Measurements from ENCODE around the gene GID8. TPM values are rescaled to one million over a fixed set of nuclear protein-coding genes. Genes with fewer than 3 reads are reported as not detected.

Gene GID8
- polyA plus RNA-seq, 2 of the 4 experiments (the other 2 are of a cell fraction), result 19.2 to 24.5 TPM

DNA sequence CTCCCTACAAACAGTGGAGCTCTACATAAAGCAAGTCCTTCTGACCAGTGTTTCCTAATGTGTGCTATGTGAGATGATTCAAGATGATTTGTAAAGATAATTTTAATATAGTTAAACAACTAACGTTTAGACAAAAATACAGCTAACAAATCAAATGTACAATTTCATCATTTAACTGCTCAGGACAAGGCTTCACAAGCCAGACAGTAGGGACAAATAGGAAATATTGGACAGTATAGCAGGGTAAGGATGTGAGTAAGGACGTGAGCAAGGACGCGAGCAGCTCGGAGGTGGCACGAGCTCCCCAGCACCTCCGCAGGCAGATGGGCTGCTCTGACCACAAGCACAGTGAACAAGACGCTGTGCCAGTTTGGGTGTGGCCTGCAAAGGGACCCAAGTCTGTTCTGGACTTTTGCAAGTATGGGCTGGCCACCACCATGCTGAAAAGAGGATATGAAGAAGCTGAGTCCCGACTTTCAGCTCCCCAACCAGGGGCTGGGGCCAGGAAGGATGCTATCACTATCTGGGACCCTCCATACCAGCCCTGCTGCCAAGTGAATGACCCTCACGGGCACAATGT lies 26.2 kb upstream of the GID8 start:
- H3K4me3 ChIP-seq, result no peak overlapping the region
- TF ChIP-seq KDM5A (IDR thresholded peaks at IDR 0.05) (no peak), ESRRA (IDR thresholded peaks at IDR 0.05; ENCODE audit: borderline replicate concordance, low read length) (no peak), SREBF2 (IDR thresholded peaks at IDR 0.05) (no peak), TP53 (CRISPR knock-in tag; IDR thresholded peaks at IDR 0.05) (no peak), RARB (CRISPR knock-in tag; IDR thresholded peaks at IDR 0.05) (no peak), GATA3 (IDR thresholded peaks at IDR 0.05; ENCODE audit: borderline replicate concordance) (no peak), EP300 (IDR thresholded peaks at IDR 0.05) (no peak), ZNF302 (CRISPR knock-in tag; IDR thresholded peaks at IDR 0.05) (no peak), NPAS2 (CRISPR knock-in tag; IDR thresholded peaks at IDR 0.05; ENCODE audit: borderline replicate concordance) (no peak), CBX8 (IDR thresholded peaks at IDR 0.05) (no peak)
- TF ChIP-seq, protein P1, sequence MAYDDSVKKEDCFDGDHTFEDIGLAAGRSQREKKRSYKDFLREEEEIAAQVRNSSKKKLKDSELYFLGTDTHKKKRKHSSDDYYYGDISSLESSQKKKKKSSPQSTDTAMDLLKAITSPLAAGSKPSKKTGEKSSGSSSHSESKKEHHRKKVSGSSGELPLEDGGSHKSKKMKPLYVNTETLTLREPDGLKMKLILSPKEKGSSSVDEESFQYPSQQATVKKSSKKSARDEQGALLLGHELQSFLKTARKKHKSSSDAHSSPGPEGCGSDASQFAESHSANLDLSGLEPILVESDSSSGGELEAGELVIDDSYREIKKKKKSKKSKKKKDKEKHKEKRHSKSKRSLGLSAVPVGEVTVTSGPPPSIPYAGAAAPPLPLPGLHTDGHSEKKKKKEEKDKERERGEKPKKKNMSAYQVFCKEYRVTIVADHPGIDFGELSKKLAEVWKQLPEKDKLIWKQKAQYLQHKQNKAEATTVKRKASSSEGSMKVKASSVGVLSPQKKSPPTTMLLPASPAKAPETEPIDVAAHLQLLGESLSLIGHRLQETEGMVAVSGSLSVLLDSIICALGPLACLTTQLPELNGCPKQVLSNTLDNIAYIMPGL (CRISPR knock-in tag; IDR thresholded peaks at IDR 0.05; ENCODE audit: borderline replicate concordance), result no peak
- TF ChIP-seq, protein P2, sequence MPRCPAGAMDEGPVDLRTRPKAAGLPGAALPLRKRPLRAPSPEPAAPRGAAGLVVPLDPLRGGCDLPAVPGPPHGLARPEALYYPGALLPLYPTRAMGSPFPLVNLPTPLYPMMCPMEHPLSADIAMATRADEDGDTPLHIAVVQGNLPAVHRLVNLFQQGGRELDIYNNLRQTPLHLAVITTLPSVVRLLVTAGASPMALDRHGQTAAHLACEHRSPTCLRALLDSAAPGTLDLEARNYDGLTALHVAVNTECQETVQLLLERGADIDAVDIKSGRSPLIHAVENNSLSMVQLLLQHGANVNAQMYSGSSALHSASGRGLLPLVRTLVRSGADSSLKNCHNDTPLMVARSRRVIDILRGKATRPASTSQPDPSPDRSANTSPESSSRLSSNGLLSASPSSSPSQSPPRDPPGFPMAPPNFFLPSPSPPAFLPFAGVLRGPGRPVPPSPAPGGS (IDR thresholded peaks at IDR 0.05), result no peak
- ChIA-PET POLR2A (interaction anchor here (0.7 kb wide), 1 partner anchor 953 kb away, joined by 4 read pairs; no protein-coding TSS in a partner anchor), CTCF (interaction anchor here (0.6 to 22.6 kb wide), 8 partner anchors 6 to 97 kb away, joined by 3 to 368 read pairs (median 6); partner anchors contain the start of gene DIDO1)
- H3K9me3 ChIP-seq, result no peaks in the 10 kb centered on the region
- H3K4me2 ChIP-seq, result no peak overlapping the region
- no peak for DNase-seq (ENCODE audit: low read depth in 1 of 2, low spot score in 1 of 2)
- H3K27ac ChIP-seq, result no peak overlapping the region
- H3K4me1 ChIP-seq, result peaks cover 21% of the 10 kb centered on the region
- 89% methylated on average over 10 of the region's 10 CpGs for WGBS (ENCODE audit: missing lambda C conversion rate)
- no peak for FAIRE-seq
- no peak for ATAC-seq

DNA sequence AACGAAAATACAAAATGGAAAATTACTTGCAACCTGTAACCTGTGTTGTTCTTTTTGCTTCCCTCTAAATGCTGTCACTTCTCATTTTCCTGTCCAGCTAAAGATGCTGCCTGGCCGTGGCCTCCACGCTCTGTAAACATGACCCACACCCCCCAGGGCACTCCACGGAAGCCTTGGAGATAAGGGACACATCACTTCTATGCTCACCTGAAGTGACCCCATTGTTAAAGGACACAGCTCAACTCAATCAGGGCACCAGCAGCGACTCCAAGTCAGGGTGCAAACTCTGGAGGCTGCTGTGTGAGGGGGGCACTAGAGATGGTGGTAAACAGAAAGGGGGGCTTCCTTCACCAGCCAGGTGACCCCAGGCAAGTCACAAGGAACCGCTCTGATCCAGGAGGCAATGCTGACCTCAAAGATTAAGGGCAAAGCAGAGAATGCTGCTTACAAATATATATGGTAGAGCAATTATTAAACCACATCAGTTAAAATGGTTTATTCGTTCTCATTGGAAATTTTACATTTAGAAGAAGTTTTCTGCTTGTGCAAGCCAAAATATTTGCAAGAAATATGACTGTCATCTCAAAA lies 24.8 kb upstream of the GID8 start:
- CTCF ChIA-PET, result interaction anchor here (0.7 to 22.6 kb wide), 6 partner anchors 5 to 397 kb away, joined by 3 to 368 read pairs (median 10); partner anchors contain the start of gene DIDO1
- Histone ChIP-seq H3K4me1 (peaks cover 34% of the 10 kb centered on the region), H3K4me3 (no peak overlapping the region), H3K9me3 (no peaks in the 10 kb centered on the region), H3K27ac (no peak overlapping the region), H3K4me2 (no peak overlapping the region)
- ATAC-seq, result no peak
- DNase-seq (ENCODE audit: low read depth in 1 of 2, low spot score in 1 of 2), result no peak
- FAIRE-seq, result no peak
- 89% methylated on average over 6 of the region's 7 CpGs for WGBS (ENCODE audit: missing lambda C conversion rate)
- POLR2A ChIA-PET, result no interaction called here
- no peak for TF ChIP-seq MAFK (IDR thresholded peaks at IDR 0.05; ENCODE audit: partially characterized antibody)
- TF ChIP-seq ZC3H11A (IDR thresholded peaks at IDR 0.05), result no peak
- no peak for TF ChIP-seq FOXS1 (CRISPR knock-in tag; IDR thresholded peaks at IDR 0.05)
- TF ChIP-seq NR3C1 (IDR thresholded peaks at IDR 0.05), result no peak
- TF ChIP-seq SREBF2 (IDR thresholded peaks at IDR 0.05), result no peak
- TF ChIP-seq CBX2 (IDR thresholded peaks at IDR 0.05; ENCODE audit: borderline replicate concordance, low read depth), result no peak
- TF ChIP-seq, protein P3, sequence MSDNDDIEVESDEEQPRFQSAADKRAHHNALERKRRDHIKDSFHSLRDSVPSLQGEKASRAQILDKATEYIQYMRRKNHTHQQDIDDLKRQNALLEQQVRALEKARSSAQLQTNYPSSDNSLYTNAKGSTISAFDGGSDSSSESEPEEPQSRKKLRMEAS (IDR thresholded peaks at IDR 0.05), result no peak
- no peak for TF ChIP-seq KDM5A (IDR thresholded peaks at IDR 0.05)
- TF ChIP-seq EP300 (IDR thresholded peaks at IDR 0.05), result no peak
- TF ChIP-seq BHLHE40 (IDR thresholded peaks at IDR 0.05; ENCODE audit: low read depth, low read length), result no peak
- TF ChIP-seq, protein P4, sequence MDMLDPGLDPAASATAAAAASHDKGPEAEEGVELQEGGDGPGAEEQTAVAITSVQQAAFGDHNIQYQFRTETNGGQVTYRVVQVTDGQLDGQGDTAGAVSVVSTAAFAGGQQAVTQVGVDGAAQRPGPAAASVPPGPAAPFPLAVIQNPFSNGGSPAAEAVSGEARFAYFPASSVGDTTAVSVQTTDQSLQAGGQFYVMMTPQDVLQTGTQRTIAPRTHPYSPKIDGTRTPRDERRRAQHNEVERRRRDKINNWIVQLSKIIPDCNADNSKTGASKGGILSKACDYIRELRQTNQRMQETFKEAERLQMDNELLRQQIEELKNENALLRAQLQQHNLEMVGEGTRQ (IDR thresholded peaks at IDR 0.05), result no peak
- no peak for TF ChIP-seq TFCP2L1 (CRISPR knock-in tag; IDR thresholded peaks at IDR 0.05)
- no peak for TF ChIP-seq HDAC2 (IDR thresholded peaks at IDR 0.05)
- TF ChIP-seq, protein P5, sequence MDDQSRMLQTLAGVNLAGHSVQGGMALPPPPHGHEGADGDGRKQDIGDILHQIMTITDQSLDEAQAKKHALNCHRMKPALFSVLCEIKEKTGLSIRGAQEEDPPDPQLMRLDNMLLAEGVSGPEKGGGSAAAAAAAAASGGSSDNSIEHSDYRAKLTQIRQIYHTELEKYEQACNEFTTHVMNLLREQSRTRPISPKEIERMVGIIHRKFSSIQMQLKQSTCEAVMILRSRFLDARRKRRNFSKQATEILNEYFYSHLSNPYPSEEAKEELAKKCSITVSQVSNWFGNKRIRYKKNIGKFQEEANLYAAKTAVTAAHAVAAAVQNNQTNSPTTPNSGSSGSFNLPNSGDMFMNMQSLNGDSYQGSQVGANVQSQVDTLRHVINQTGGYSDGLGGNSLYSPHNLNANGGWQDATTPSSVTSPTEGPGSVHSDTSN (IDR thresholded peaks at IDR 0.05), result no peak
- TF ChIP-seq JUN (IDR thresholded peaks at IDR 0.05), result no peak
- TF ChIP-seq CHD4 (IDR thresholded peaks at IDR 0.05; ENCODE audit: borderline replicate concordance), result no peak
- no peak for TF ChIP-seq RNF2 (IDR thresholded peaks at IDR 0.05; ENCODE audit: borderline replicate concordance, low read depth)
- no peak for TF ChIP-seq POLR2A (IDR thresholded peaks at IDR 0.05; ENCODE audit: low read length)
- no peak for TF ChIP-seq TP53 (CRISPR knock-in tag; IDR thresholded peaks at IDR 0.05)
- TF ChIP-seq PHF8 (IDR thresholded peaks at IDR 0.05; ENCODE audit: borderline replicate concordance, low read depth), result no peak

Measured in A549 (cell line).